ENCODE data around the gene RFX2.

GRCh38 chr19:6101291-6101825 is 8.9 kb downstream of the RFX2 start:
- TF ChIP-seq CTCF (IDR thresholded peaks at IDR 0.05) (no peak), POLR2A (IDR thresholded peaks at IDR 0.05) (no peak), EP300 (IDR thresholded peaks at IDR 0.05) (no peak)

Data from ovary (tissue), 3 donors.